ENCODE measurements around the gene LYRM7.
A peak's percentile ranks its signal among the peaks of the same experiment; 100 is the strongest.
"Not testable (repeated sequence)": the region's sequence is repeated elsewhere in the genome, so short reads cannot be mapped to it uniquely, and the experiment has no call there.

The LYRM7 gene

DNA sequence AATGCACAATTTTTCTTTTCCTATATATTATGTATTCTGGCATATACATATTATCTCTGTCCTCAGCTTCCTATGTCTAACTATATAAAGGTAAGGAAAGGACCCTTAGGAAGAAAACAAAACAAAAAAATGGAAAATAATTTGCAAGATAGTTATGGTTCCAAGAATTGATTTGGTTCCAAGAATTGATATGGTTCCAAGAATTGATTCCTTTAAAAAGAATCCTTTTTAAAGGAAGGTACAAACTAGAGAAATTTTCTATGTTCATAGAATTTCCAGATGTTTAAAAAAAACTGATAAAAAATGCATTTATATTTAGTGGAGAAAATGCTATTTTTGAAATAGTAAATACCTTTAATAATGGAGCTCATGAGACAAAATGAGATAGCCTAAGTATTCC, 12.1 kb downstream of the LYRM7 start:
- no peak for DNase-seq

DNA sequence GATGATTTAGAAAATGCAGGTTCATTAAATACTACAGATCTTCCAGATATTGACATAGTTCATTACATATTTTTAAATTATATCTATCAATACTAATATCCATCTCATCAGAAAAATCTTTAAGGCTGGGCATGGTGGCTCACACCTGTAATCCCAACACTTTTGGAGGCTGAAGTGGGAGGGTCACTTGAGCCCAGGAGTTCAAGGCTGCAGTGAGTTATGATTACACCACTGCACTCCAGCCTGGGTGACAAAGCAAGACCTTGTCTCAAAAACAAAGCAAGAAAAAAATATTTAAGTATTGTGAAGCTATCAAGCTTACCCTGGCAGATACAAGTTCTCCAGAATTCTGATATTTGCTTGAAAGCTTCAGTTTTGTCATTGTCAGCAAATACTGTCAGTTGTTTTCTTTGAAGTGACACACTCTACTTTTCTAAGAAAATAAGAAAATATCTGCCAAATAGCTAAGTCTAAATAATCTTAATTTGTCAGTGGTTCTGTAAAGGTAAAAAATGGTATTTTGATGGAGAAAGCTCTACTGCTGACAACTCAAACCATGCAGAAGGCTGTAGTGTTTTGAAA, 14.9 kb downstream of the LYRM7 start:
- no peak for DNase-seq

DNA sequence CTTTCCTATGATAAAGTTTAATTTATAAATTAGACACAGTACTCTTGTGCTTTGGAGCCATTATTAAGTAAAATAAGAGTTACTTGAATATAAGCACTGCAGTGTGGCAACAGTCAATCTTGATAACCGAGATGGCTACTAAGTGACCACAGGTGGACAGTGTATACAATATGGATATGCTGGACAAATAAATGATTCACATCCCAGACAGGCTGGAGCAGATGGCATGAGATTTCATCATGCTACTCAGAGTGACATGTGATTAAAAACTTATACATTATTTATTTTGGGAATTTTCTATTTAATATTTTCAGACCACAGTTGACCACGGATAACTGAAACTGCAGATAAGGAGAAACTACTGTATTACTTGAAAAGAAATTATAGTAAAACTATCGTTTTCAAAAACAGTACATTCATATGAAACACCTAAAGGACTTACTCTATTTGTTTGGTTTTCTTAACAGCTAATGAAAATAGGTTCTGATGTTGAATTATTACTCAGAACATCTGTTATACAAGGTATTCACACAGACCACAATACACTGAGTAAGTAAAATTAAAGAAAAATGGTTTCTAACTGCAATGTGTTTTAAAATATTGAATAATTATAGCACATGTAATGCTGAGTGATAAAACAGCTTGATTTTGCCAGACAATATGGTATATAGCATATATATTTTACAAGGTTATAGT, 16.0 kb downstream of the LYRM7 start:
- DNase-seq: no peak

DNA sequence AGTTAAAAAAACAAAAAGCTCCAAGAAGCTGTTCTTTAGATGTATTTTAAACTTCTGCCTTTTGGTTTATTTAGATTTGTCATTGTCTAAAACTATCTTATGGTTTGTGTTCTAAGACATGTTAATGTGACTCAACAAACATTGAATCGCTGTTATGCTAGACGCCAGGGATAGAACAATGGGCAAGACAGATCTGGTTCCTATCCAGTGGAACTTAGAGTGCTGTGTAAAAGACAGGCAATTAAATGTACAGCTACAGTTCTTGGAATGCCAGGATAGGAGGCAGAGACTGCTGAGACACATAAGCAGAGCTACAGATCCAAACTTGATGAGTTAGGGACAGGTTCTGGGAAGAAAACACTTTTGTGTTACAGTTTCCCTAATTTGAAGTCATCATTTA, 22.4 kb downstream of the LYRM7 start:
- DNase-seq: no peak

DNA sequence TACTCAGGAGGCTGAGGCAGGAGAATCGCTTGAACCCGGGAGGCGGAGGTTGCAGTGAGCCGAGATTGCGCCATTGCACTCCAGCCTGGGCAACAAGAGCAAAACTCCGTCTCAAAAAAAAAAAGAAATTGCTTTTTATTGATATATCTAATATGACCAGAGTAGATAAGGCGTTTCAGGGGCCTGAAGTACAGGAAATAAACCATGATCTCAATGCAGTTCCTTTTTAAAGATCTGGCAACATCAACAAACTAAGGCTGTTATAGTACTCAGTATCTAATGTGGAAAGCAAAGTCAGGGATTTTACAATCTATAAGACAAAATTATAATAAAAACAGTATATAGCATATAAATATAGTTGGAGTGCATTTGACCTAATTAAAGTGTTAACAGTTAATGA, 23.2 kb downstream of the LYRM7 start:
- DNase-seq: not testable (repeated sequence)

DNA sequence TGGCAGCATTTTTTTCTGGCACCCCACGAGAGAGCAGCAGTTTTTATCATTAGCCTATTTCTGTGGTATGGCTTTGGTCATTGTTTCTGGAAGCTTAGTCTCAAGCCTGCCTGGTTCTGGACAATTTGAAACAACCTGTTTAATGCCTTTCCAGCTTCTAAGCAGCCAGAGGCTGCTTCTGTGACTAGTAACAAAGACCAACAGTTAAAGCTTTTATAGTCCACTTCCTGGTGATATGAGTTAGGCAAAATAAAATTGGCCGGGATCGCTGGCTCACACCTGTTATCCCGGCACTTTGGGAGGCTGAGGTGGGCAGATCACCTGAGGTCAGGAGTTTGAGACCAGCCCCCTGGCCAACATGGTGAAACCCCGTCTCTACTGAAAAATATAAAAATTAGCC, 24.0 kb downstream of the LYRM7 start:
- no peak for DNase-seq

DNA sequence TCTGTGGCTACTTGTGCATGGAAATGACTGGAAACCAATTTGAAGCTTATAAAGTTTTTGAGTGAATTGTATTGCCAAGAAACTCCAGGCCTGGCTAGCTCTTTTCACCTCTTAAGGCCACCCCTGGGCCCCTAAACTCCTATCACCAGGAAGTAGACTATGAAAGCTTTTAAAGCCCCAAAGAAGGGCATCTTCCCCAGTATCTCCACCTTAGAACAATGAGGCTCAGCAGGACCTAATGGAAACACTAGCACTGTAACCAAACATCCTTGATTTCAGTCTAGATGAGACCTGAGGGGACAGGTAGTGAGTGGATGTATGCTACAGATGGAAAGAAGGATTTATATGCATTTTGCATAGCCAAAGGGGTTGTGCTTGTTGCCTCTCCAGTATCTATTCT, 25.0 kb downstream of the LYRM7 start:
- DNase-seq: no peak

DNA sequence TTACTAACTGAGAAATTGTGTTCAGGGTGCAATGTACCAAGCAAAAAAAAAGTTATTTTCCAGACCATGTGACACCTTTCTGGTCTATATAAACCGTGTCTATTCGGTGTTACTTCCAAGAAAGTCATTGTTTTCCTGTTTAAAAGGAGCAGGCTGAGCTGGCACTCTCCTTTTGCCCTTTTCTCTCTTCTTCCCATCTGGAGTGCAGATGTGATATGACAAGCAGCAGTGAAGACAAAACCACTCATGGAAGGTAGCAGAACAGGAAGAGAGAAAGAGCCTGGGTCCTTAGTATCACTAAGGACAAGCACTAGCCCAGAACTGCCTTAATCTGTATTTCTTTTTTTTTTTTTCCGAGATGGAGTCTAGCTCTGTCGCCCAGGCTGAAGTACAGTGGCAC, 25.6 kb downstream of the LYRM7 start:
- DNase-seq: no peak

DNA sequence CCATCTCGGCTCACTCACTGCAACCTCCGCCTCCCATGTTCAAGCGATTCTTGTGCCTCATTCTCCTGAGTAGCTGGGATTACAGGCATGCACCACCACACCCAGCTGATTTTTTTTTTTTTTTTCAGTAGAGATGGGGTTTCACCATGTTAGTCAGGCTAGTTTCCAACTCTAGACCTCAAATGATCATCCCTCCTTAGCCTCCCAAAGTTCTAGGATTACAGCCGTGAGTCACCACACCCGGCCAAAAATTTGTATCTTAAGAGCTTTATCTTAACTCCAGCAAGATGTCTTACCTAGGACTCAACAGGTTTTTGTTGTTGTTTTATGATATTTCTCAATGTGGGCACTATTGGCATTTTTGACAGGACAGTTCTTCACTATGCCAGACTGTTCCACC, 27.9 kb downstream of the LYRM7 start:
- DNase-seq: no peak

DNA sequence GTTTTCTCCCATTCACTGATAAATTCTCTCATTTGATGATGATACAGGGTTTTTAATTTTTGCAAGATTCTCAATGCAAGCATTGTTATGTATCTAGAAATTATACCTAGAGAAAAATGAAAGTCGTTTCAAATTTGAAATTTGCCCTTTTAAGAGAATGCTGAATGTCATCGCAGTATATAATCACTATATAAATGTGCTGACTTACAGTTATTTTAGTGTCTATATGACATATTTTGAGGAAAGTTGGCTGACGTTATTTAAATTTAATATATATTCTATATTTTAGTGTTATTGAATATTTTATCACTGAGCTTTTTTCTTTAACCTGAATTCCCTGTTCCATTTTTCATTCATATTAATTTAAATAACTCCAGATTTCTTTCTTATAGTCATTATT, 29.8 kb downstream of the LYRM7 start:
- DNase-seq: no peak

DNA sequence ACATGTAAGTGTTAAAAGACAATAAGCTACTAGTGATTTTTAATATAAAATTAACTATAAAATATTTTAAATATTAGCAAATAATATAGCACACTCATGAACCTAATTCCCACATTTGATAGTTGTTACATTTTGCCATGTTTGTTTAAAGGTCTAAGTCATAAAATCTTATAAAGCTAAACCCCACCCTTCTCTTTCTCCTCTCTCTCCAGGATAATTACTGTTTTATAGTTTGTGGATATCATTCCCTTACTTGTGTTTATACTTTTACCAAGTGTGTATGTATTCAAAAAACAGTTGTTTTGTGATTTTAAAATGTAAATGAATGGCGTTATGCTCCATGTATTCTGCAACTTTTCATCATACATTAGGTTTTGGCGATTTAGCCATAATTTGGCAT, 34.2 kb downstream of the LYRM7 start:
- no peak for DNase-seq

DNA sequence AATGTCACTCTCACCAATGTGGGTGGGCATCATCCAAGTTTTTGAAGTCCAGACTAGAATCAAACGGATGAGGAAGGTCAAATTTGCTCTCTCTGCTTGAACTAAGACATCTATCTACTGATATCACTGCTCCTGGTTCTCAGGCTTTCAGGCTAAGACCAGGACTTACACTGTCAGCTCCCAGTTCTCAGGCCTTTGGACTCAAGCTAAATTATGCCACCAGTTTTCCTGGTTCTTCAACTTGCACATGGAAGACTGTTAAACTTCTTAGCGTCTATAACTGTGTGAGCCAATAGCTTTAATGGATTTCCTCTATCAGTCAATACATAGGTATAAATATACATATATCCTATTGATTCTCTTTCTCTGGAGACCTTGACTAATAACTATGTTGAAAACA, 35.3 kb downstream of the LYRM7 start:
- DNase-seq: no peak

DNA sequence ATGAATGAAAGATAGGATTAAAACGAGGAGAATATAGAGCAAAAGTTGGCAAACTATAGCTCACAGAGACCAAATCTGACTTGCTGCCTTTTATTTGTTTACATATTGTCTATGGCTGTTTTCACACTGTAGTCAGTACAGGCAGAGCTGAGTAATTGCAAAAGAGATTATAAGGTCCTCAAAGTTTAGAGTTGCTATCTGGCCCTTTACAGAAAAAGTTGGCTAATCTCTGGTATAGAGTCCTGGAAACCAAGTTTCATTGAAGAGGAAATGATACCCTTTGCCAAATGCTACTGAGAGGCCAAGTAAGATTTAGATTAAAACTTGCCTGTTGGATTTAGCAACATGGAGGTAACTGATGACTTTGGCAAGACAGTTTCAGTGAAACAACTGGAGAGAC, 36.0 kb downstream of the LYRM7 start:
- no peak for DNase-seq

DNA sequence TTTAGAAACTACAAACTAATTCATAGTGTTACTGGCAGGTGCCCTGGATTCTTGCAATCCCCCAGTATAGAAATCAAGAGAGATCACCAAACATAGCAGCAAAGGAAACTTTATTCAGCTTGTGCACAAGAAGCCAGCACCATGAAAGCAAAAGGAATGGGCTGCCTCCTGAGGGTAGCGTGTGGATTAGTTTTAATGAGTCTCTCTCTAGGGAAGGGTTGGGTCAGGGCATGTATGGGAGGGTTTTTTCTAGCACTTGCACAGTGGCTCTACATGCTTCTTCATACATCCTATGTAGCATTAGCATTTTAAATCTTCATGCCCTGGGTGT, 38.4 kb downstream of the LYRM7 start:
- DNase-seq: no peak

DNA sequence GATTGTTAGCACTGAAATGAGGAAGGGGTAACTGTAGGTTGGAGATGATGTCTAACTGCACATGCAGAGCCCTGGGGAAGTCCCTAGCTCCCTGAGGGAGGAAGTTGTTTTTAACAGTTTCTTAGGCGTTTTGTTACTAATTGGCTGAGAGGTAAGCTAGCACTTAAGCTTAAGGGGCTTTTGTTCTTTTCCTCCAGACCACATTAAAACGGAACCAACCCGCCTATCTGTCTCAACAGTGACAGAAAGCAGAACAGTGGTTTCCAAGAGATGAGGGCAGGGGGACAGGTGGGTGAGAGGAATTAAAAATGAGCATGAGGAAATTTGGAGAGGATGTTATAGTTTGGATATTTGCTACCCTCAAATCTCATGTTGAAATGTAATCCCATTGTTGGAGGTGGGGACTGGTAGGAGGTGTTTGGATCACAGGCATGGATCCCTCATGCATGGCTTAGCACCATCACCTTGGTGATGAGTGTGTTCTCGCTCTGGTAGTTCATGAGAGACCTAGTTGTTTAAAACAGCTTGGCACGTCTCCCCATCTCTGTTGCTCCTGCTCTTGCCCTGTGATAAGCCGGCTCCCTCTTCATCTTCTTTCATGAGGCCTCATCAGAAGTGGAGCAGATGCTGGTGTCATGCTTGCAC, 38.9 kb downstream of the LYRM7 start:
- peak; percentile 87 for DNase-seq

DNA sequence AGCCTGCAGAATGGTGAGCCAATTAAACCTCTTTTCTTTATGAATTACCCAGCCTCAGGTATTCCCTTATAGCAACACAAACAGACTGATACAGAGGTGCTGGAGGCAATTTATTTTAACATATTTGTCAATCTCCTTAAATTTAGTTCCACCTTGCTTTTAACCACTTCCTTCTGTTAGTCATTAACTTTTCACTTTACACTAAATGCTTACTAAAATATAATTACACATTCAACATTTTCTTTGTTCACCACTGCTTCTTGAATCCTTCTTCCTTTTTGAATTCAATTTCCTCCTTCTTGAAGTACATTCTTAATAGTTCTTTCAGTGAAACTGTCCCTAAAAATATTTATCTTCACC, 39.4 kb downstream of the LYRM7 start:
- no peak for DNase-seq

DNA sequence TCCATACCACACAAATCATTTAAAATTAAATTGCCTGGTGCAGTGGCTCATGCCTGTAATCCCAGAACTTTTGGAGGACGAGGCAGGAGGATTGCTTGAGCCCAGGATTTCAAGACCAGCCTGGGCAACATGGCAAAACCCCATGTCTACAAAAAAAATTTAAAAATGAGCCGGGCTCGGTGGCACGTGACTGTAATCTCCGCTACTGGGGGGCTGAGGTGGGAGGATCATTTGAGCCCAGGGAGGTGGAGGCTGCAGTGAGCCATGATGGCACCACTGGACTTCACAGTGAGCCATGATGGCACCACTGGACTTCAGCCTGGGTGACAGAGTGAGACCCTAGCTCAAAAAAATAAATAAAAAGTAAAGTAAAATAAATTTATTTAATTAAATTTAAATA, 40.9 kb downstream of the LYRM7 start:
- no peak for DNase-seq

DNA sequence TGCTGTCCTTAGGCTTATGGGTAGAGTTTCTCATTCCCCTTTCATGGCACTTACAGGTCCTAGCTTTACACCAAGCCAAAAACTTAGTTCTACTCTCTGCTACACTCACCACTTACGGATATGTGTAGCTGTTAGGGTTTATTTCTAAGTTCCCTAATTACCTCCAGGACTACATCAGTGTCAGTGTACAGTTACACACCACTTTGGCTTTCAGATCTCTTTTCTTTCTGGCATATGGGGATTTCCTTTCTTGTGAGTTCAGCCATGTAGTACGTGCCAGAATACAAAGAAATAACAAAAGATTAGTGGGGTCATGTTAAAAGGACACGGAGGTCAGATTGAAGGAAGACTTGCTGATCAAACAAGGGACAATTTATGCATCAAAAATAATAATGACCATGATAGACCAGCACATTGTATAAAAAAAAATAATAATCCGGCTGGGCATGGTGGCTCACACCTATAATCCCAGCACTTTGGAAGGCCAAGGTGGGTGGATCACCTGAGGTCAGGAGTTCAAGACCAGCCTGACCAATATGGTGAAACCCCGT, 41.8 kb downstream of the LYRM7 start:
- DNase-seq: no peak

DNA sequence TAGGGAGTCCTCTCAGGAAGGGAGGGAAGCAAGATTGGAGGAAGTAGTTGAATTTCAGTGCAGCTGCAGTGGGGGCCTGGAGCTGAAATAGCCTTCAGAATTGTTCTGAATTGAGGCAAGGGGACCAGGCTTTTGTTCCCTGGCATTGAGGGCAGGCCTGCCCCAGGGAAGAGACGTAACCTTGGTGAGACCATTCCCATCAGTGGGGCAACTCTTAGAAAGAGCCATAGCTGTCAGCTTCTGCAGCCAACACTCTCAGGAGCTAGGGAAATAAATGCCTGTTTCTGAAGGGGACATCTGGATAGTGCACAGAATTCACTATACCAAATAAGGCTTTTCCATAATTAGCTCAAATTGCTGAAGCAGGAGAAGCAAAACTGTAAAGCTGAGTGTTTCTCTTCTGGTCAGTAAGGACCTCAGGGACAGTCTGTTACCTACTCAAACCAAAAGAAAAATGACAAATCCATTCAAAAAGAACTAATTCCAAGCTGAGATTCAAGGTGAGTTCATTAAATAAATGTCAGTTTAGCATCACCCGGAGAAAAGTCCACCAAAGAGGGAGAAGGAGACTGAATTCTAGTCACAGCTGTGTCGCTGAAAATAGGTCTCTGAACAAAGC, 44.0 kb downstream of the LYRM7 start:
- DNase-seq: no peak

DNA sequence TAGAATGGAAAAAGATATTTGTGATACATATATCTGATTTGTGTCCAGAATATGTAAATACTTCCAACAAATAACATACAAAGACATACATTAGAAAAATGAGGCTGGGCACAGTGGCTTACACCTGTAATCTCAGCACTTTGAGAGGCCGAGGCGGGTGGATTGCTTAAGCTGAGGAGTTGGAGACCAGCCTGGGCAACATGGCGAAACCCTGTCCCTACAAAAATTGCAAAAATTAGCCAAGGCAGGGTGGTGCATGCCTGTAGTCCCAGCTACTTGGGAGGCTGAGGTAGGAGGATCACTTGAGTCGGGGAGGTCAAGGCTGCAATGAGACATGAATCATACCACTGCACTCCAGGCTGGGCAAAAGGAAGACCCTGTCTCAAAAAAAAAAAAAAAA, 47.0 kb downstream of the LYRM7 start:
- no peak for DNase-seq

DNA sequence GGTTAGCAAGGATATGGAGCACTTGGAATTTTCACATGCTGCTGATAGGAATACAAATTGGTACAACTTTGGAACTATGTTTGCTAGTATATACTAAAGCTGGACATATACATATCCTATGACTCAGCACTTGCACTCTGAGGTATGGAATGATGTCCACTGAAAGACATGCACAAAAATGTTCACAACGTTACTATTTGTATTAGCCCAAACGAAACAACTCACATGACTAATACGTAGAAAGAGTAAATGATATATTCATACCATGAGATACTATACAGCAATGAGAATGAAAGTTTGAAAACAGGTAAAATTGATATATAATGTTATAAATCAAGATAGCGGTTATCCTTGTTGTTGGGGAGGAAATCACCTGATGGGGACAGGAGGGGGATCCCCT, 47.6 kb downstream of the LYRM7 start:
- DNase-seq: no peak

DNA sequence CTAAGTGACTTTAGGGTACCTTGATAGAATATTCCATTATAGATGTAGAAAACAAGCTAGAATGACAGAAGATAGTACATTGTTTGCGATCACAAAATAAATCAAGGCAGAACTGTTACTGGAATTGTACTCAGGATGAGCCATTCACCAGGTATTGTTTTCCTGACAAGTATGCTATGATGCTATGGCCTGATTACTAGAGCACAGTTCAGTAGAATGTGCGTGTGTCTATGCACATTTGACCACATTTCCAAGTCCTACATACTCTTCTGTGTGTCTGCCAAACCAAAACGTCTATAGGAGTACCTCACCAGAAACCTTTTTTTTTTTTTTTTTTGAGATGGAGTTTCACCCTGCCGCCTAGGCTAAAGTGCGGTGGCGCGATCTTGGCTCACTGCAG, 49.8 kb downstream of the LYRM7 start:
- no peak for DNase-seq

DNA sequence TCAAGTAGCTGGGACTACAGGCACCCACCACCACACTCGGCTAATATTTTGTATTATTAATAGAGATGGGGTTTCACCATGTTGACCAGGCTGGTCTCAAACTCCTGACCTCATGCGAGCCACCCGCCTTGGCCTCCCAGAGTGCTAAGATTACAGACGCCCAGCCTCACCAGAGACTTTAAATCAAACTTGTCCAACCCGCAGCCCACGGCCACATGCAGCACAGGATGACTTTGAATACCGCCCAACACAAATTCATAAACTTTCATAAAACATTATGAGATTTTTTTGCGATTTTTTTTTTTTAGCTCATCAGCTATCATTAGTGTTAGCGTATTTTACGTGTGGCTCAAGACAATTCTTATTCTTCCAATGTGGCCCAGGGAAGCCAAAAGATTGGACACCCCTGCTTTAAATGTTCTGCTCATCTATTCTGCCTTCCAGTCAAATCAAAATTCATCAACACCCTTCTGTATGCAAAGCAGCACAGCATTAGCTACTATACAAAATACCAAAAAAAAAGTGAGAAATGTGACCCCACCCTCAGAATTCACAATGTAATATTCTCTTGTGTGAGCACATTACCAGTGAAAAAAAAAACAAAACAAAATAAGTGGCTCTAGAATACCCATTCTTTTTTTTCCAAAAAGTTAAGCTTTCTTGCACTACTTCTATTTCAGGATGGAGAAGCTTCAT, 50.4 kb downstream of the LYRM7 start:
- DNase-seq: no peak

DNA sequence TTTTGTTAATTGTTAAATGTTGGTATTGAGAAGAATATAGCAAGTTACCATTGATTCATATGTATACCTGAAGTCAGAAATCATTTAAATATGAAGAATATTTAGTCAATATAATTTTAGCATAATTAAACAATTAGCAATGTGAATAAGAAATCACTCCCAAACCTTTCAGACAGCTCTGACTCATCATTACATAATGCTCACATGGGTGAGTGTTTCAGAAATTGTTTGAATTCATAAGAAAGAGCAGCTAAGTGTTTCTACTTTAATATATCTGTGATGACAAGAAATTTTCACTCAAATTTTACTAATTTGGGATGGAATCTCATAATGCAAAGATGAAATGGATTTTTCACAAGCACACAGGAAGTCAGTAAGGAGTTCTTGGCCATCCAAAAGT, 51.1 kb downstream of the LYRM7 start:
- DNase-seq: no peak
